SK-N-SH (cell line): ENCODE measurements around the gene MLF2. TPM values are rescaled to one million over a fixed set of nuclear protein-coding genes. Genes with fewer than 3 reads are reported as not detected.

Source experiments
- CTCF ChIA-PET: fragments of 300-600, 350-600 bp; formaldehyde crosslinking; extraction: SDS; loops from one replicate; lab custom pipeline; 2021; lab: Yijun Ruan, JAX
- POLR2A ChIA-PET: fragments of 350-600 bp; sonication (Branson Sonifier 250); formaldehyde crosslinking; extraction: SDS; loops from one replicate; lab custom pipeline; 2020; ENCODE audit warnings: antibody characterized with exemption, inconsistent platforms; lab: Yijun Ruan, JAX
- DNase-seq: peaks from one replicate; pipeline ENCODE4 v3.0.0; 2012
- H2AFZ ChIP-seq: fragments of 200-600 bp; sonication (generic); 2 replicates; pipeline ENCODE4 v1.8.1; 2016; ENCODE audit warnings: antibody characterized with exemption, mild to moderate bottlenecking, low read depth
- H3F3A ChIP-seq: fragments of 200-600 bp; sonication (generic); replicated peaks from 2 replicates; pipeline ENCODE3; 2016; ENCODE audit warnings: antibody characterized with exemption, mild to moderate bottlenecking; ENCODE audit not compliant: insufficient read depth
- H3K27ac ChIP-seq, 2 experiments: fragments of 200-500 bp in 1 of 2; fragments of 200-600 bp in 1 of 2; sonication (Bioruptor generic) in 1 of 2; sonication (generic), shearing (Covaris generic) in 1 of 2; 2 replicates each; pipeline versions ENCODE4 v1.5.1 to v1.6.1; 2014 to 2016; ENCODE audit warnings: low read depth in 2 of 2, inconsistent platforms in 1 of 2, low read length in 1 of 2, mild to moderate bottlenecking in 1 of 2, mixed read lengths in 1 of 2
- H3K27me3 ChIP-seq: fragments of 200-600 bp; sonication (generic), shearing (Covaris generic); 2 replicates; pipeline ENCODE4 v1.6.1; 2016; ENCODE audit warnings: mixed run types; ENCODE audit not compliant: insufficient read depth
- H3K36me3 ChIP-seq, 2 experiments: fragments of 200-500 bp in 1 of 2; fragments of 200-600 bp in 1 of 2; sonication (Bioruptor generic) in 1 of 2; sonication (generic) in 1 of 2; replicated peaks in 1 of 2; 2 replicates each; pipeline versions ENCODE3 to v1.5.1; 2014 to 2016; ENCODE audit warnings: low read length in 1 of 2, mild to moderate bottlenecking in 1 of 2; ENCODE audit not compliant: insufficient read depth in 2 of 2, control insufficient read depth in 1 of 2
- H3K4me1 ChIP-seq, 2 experiments: fragments of 200-500 bp in 1 of 2; fragments of 200-600 bp in 1 of 2; sonication (Bioruptor generic) in 1 of 2; sonication (generic), shearing (Covaris generic) in 1 of 2; 2 replicates each; pipeline versions ENCODE4 v1.5.1 to v1.6.1; 2014 to 2016; ENCODE audit warnings: low read depth in 1 of 2, low read length in 1 of 2, mixed run types in 1 of 2; ENCODE audit not compliant: insufficient read depth in 2 of 2, control insufficient read depth in 1 of 2
- H3K4me2 ChIP-seq: fragments of 200-600 bp; sonication (generic), shearing (Covaris generic); 2 replicates; pipeline ENCODE4 v1.6.1; 2017; ENCODE audit warnings: mixed run types
- H3K4me3 ChIP-seq, 2 experiments: fragments of 200-500 bp in 1 of 2; fragments of 200-600 bp in 1 of 2; sonication (Bioruptor generic) in 1 of 2; sonication (generic), shearing (Covaris generic) in 1 of 2; 2 replicates each; pipeline versions ENCODE4 v1.5.1 to v1.8.1; 2014 to 2016; ENCODE audit warnings: low read depth in 2 of 2, inconsistent platforms in 1 of 2, low read length in 1 of 2, mild to moderate bottlenecking in 1 of 2, mixed read lengths in 1 of 2, moderate library complexity in 1 of 2
- H3K79me2 ChIP-seq: fragments of 200-600 bp; sonication (generic); 2 replicates; pipeline ENCODE4 v1.8.1; 2017; ENCODE audit warnings: mild to moderate bottlenecking; ENCODE audit not compliant: insufficient read depth
- H3K9ac ChIP-seq: fragments of 200-600 bp; sonication (generic); 2 replicates; pipeline ENCODE4 v1.6.1; 2017; ENCODE audit warnings: mixed run types
- H3K9me2 ChIP-seq: fragments of 200-600 bp; sonication (generic); 2 replicates; pipeline ENCODE4 v1.6.1; 2017; ENCODE audit warnings: mixed run types
- H3K9me3 ChIP-seq: fragments of 200-600 bp; sonication (generic); 2 replicates; pipeline ENCODE4 v1.6.1; 2017; ENCODE audit warnings: mixed run types, mild to moderate bottlenecking, moderate library complexity
- H4K20me1 ChIP-seq: fragments of 200-600 bp; sonication (generic); 2 replicates; pipeline ENCODE4 v1.6.1; 2017; ENCODE audit warnings: mild to moderate bottlenecking, mixed run types; ENCODE audit not compliant: insufficient read depth
- ELF1 ChIP-seq: IDR thresholded peaks from 2 replicates; pipeline ENCODE4 v1.4.0; 2012
- EP300 ChIP-seq, 2 experiments: IDR thresholded peaks; 2 replicates each; pipeline versions ENCODE4 v1.4.0 to v1.6.1; 2012; ENCODE audit warnings: borderline replicate concordance in 1 of 2, low read depth in 1 of 2, low read length in 1 of 2
- FOXJ3 ChIP-seq: sonication (generic); formaldehyde crosslinking; IDR thresholded peaks from 2 replicates; pipeline ENCODE4 v1.5.1; 2020; ENCODE audit warnings: mild to moderate bottlenecking, missing genetic modification reagents
- FOXM1 ChIP-seq: IDR thresholded peaks from 2 replicates; pipeline ENCODE4 v1.4.0; 2012; ENCODE audit warnings: low read depth, mild to moderate bottlenecking
- GATA2 ChIP-seq: sonication (generic); formaldehyde crosslinking; IDR thresholded peaks from 2 replicates; pipeline ENCODE4 v1.5.0; 2020; ENCODE audit warnings: mild to moderate bottlenecking, missing genetic modification reagents
- JUND ChIP-seq: IDR thresholded peaks from 2 replicates; pipeline ENCODE4 v1.4.0; 2012
- MAX ChIP-seq: IDR thresholded peaks from 2 replicates; pipeline ENCODE4 v1.4.0; 2012; ENCODE audit warnings: low read depth
- MEF2A ChIP-seq: IDR thresholded peaks from 2 replicates; pipeline ENCODE4 v1.4.0; 2012; ENCODE audit warnings: low read depth, borderline replicate concordance
- MXI1 ChIP-seq: IDR thresholded peaks from 2 replicates; pipeline ENCODE4 v1.6.1; 2012; ENCODE audit warnings: mild to moderate bottlenecking, low read depth, low read length, improper control_type of control experiment
- NFIC ChIP-seq: IDR thresholded peaks from 2 replicates; pipeline ENCODE4 v1.4.0; 2012; ENCODE audit warnings: borderline replicate concordance
- PBX3 ChIP-seq: IDR thresholded peaks from 2 replicates; pipeline ENCODE4; 2012
- POLR2AphosphoS5 ChIP-seq: IDR thresholded peaks from 2 replicates; pipeline ENCODE4 v1.6.1; 2012; ENCODE audit warnings: low read depth, low read length
- RCOR1 ChIP-seq: fragments of 150-350 bp; IDR thresholded peaks from 2 replicates; pipeline ENCODE4 v1.6.1; 2017; ENCODE audit warnings: antibody characterized with exemption, low read length
- RXRA ChIP-seq: IDR thresholded peaks from 2 replicates; pipeline ENCODE4 v1.4.0; 2012; ENCODE audit warnings: low read depth, mild to moderate bottlenecking, borderline replicate concordance
- SMC3 ChIP-seq: IDR thresholded peaks from 2 replicates; pipeline ENCODE4 v1.6.1; 2012; ENCODE audit warnings: low read depth, low read length, improper control_type of control experiment
- TCF12 ChIP-seq: IDR thresholded peaks from 2 replicates; pipeline ENCODE4 v1.4.0; 2012
- TEAD4 ChIP-seq: IDR thresholded peaks from 2 replicates; pipeline ENCODE4 v1.4.0; 2012; ENCODE audit warnings: mild to moderate bottlenecking, borderline replicate concordance; ENCODE audit not compliant: insufficient read depth
- USF2 ChIP-seq: fragments of 150-350 bp; IDR thresholded peaks from 2 replicates; pipeline ENCODE4 v1.6.1; 2017; ENCODE audit warnings: antibody characterized with exemption, low read length, low read depth, borderline replicate concordance
- YY1 ChIP-seq: IDR thresholded peaks from 2 replicates; pipeline ENCODE4 v1.4.0; 2012; ENCODE audit warnings: low read depth, mild to moderate bottlenecking
- ZBTB33 ChIP-seq: IDR thresholded peaks from 2 replicates; pipeline ENCODE4 v1.4.0; 2012; ENCODE audit warnings: low read depth, borderline replicate concordance
- WGBS: methylation state at CpG from one replicate; pipeline ENCODE4 v1.1.6; 2017; ENCODE audit warnings: low lambda C conversion rate; 5-methylcytosine and 5-hydroxymethylcytosine counted together
- polyA plus RNA-seq, 3 experiments: library from polyadenylated mRNA; depleted of rRNA; stranded (reverse); fragments of >200 nt; gene quantifications; 2 replicates each; pipeline ENCODE4 v1.2.3, GENCODE V29; 2012

Gene MLF2
- polyA plus RNA-seq, 1 of the 3 experiments (the other 2 are of a cell fraction): 535 TPM

GRCh38 chr12:6765048-6765633 lies 12.2 kb upstream of the MLF2 start:
- H3K27ac ChIP-seq: peak overlapping the region; percentile 87 to 95
- WGBS: 55% methylated on average over 7 of the region's 7 CpGs
- H3K4me2 ChIP-seq: peak overlapping the region; percentile 71
- peaks cover 5 to 6% of the 10 kb centered on the region in 2 experiments for H3K36me3 ChIP-seq
- ChIA-PET POLR2A (interaction anchor here (1.0 to 4.8 kb wide), 8 partner anchors 12 to 109 kb away, joined by 3 to 89 read pairs (median 10); partner anchors contain the start of genes COPS7A, GPR162, MLF2 and P3H3), CTCF (interaction anchor here (1.3 to 15.2 kb wide), 8 partner anchors 11 to 107 kb away, joined by 3 to 343 read pairs (median 16); partner anchors contain the start of genes GPR162, MLF2 and P3H3)
- no peaks in the 10 kb centered on the region for H3K9me3 ChIP-seq
- peak overlapping the region; percentile 82 to 93 for H3K4me3 ChIP-seq
- H4K20me1 ChIP-seq: peaks cover 33% of the 10 kb centered on the region
- no peak for DNase-seq
- H2AFZ ChIP-seq: no peak overlapping the region; the same call in 1 of the 2 replicates
- H3K9ac ChIP-seq: peak overlapping the region; percentile 28; the same call in 1 of the 2 replicates
- no peaks in the 10 kb centered on the region for H3K27me3 ChIP-seq
- no peaks in the 10 kb centered on the region for H3K9me2 ChIP-seq
- peaks cover 37% of the 10 kb centered on the region for H3K79me2 ChIP-seq
- peaks cover 13% of the 10 kb centered on the region for H3F3A ChIP-seq
- TF ChIP-seq NFIC: no peak
- TF ChIP-seq MEF2A: no peak
- TF ChIP-seq TEAD4: no peak
- TF ChIP-seq SMC3: no peak
- TF ChIP-seq GATA2 (CRISPR knock-in tag): no peak
- TF ChIP-seq RXRA: no peak
- no peak for TF ChIP-seq POLR2AphosphoS5
- TF ChIP-seq MAX: no peak
- H3K4me1 ChIP-seq: peaks cover 22 to 43% of the 10 kb centered on the region in 2 experiments

- peak; percentile 88 for DNase-seq
- H3K27ac ChIP-seq: peak overlapping the region; percentile 87 to 99
- WGBS: 2% methylated on average over 16 of the region's 16 CpGs
- peak overlapping the region; percentile 45 for H3K9ac ChIP-seq
- no peaks in the 10 kb centered on the region for H3K9me2 ChIP-seq
- H3K36me3 ChIP-seq: peaks cover 0 to under 1% of the 10 kb centered on the region in 2 experiments
- H4K20me1 ChIP-seq: peaks cover 24% of the 10 kb centered on the region
- no peaks in the 10 kb centered on the region for H3K27me3 ChIP-seq
- no peaks in the 10 kb centered on the region for H3K9me3 ChIP-seq
- H3K79me2 ChIP-seq: peaks cover 28% of the 10 kb centered on the region
- H3K4me1 ChIP-seq: peaks cover 20 to 37% of the 10 kb centered on the region in 2 experiments
- ChIA-PET POLR2A (interaction anchor here (1.5 kb wide), 1 partner anchor 10 kb away, joined by 11 read pairs; no protein-coding TSS in a partner anchor), CTCF (interaction anchor here (0.8 to 15.2 kb wide), 12 partner anchors 8 to 127 kb away, joined by 3 to 343 read pairs (median 5); partner anchors contain the start of genes LAG3, MLF2, P3H3 and SPSB2)
- H2AFZ ChIP-seq: peak overlapping the region; percentile 52; the same call in 1 of the 2 replicates
- H3K4me2 ChIP-seq: peak overlapping the region; percentile 71
- peak overlapping the region; percentile 26 to 47 for H3K4me3 ChIP-seq
- peaks cover 13% of the 10 kb centered on the region for H3F3A ChIP-seq
- TF ChIP-seq POLR2AphosphoS5 (peak; percentile 45; the same call in 1 of the 2 replicates), ZBTB33 (peak; percentile 72; the same call in 1 of the 2 replicates), TCF12 (0 out of 2 replicates have a peak, but pooled peaks have one; percentile 3), JUND (no peak), PBX3 (peak; percentile 53), RCOR1 (peak; percentile 24; the same call in 1 of the 2 replicates), RXRA (no peak), YY1 (no peak), FOXM1 (peak; percentile 98), MXI1 (0 out of 2 replicates have a peak, but pooled peaks have one; percentile 55), EP300 (IDR thresholded peaks at IDR 0.05; ENCODE audit: borderline replicate concordance in 1 of 2, low read depth in 1 of 2, low read length in 1 of 2) (peak; percentile 50 to 83; a peak in 3 of 4 replicates), TEAD4 (no peak), USF2 (no peak), SMC3 (no peak), GATA2 (CRISPR knock-in tag) (no peak), FOXJ3 (no peak), NFIC (no peak), ELF1 (no peak)
Observed at GRCh38 chr12:6764011-6764828, 11.3 kb upstream of the MLF2 start.
